HG03039 (cell line): ENCODE measurements around the gene SCO1.
"Not testable (repeated sequence)": the region's sequence is repeated elsewhere in the genome, so short reads cannot be mapped to it uniquely, and the experiment has no call there.

Source experiments
- ATAC-seq: cut with Tn5 transposase; IDR thresholded peaks from one replicate; pipeline ENCODE4 v1.9.1; 2021; ENCODE audit warnings: mild to moderate bottlenecking, moderate library complexity; ENCODE audit not compliant: unreplicated experiment

The SCO1 gene

GRCh38 chr17:10726196-10726595 lies 28.9 kb upstream of the SCO1 start:
- ATAC-seq, result no peak

GRCh38 chr17:10725262-10725661 lies 27.9 kb upstream of the SCO1 start:
- ATAC-seq, result no peak

- ATAC-seq, result no peak
Observed at GRCh38 chr17:10724546-10725195, 27.3 kb upstream of the SCO1 start.

GRCh38 chr17:10718547-10718946 lies 21.2 kb upstream of the SCO1 start:
- no peak for ATAC-seq

GRCh38 chr17:10716218-10716617 lies 18.9 kb upstream of the SCO1 start:
- ATAC-seq, result no peak

GRCh38 chr17:10713318-10713717 lies 16.0 kb upstream of the SCO1 start:
- ATAC-seq, result no peak

GRCh38 chr17:10705727-10706126 lies 8.4 kb upstream of the SCO1 start:
- no peak for ATAC-seq

GRCh38 chr17:10702574-10702973 lies 5.2 kb upstream of the SCO1 start:
- ATAC-seq, result no peak

- ATAC-seq, result no peak
Observed at GRCh38 chr17:10699856-10700255, 2.5 kb upstream of the SCO1 start.

GRCh38 chr17:10698096-10698818 lies 924 bp upstream of the SCO1 start:
- ATAC-seq, result no peak

GRCh38 chr17:10695875-10696407 lies 1.4 kb downstream of the SCO1 start:
- ATAC-seq, result not testable (repeated sequence)

GRCh38 chr17:10687499-10687898 lies 9.8 kb downstream of the SCO1 start:
- ATAC-seq, result no peak

GRCh38 chr17:10683853-10684252 lies 13.5 kb downstream of the SCO1 start:
- ATAC-seq, result no peak

- ATAC-seq, result no peak
Observed at GRCh38 chr17:10681866-10682446, 15.4 kb downstream of the SCO1 start.

- no peak for ATAC-seq
Observed at GRCh38 chr17:10674704-10675103, 22.6 kb downstream of the SCO1 start.

GRCh38 chr17:10673312-10673711 lies 24.0 kb downstream of the SCO1 start:
- no peak for ATAC-seq

- no peak for ATAC-seq
Observed at GRCh38 chr17:10668775-10669174, 28.6 kb downstream of the SCO1 start.

GRCh38 chr17:10666906-10667305 lies 30.4 kb downstream of the SCO1 start:
- no peak for ATAC-seq

- ATAC-seq, result no peak
Observed at GRCh38 chr17:10664571-10664970, 32.8 kb downstream of the SCO1 start.

- no peak for ATAC-seq
Observed at GRCh38 chr17:10663231-10663630, 34.1 kb downstream of the SCO1 start.

GRCh38 chr17:10661437-10661836 lies 35.9 kb downstream of the SCO1 start:
- no peak for ATAC-seq

- ATAC-seq, result no peak
Observed at GRCh38 chr17:10657879-10658278, 39.5 kb downstream of the SCO1 start.
